ENCODE data around the gene FOXO1.
"Not testable (repeated sequence)": the region's sequence is repeated elsewhere in the genome, so short reads cannot be mapped to it uniquely, and the experiment has no call there.

The FOXO1 gene

DNA sequence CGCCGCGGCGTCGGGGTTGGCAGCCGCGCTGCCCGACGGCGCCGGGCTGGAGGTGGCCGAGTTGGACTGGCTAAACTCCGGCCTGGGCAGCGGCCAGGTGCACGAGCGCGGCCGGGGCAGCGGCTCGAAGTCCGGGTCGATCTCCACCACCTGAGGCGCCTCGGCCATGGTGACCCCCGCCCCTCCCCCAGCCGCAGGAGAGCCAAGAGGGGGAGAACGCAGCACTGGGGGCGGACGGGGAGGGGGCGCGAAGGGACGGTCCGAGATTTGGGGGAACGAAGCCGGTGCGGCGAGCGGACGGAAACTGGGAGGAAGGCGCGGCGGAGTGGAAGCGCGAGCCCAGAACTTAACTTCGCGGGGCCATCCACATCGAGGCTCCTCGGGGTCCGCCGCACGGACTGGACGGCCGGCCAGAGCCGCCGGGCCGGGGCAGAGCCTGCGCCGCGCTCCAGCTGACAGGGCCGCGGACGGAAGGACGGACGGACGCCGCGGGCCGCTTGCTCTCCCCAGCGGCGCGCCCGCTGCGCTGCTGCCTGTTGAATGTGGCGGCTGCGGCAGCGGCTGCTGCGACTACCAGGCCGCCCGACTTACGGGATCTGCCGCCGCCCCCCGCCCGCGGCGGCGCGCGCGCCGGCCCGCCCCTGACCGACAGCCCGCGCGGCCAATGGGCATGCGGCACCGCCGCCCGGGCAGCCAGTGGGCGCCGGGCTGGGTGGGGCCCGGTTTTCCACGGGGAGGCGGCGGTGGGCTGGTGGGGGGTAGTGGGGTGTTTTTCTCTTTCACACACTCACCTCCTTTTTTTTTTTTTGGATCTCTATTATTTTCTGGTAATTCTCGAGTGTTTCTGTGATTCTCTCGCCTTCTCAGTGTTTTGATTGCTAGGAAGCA lies at the start of gene FOXO1:
Gene FOXO1, minus strand, starts transcription at position 597 of the 888 bp plus-strand sequence. Its CDS starts 429 bp downstream, at position 168.
- peak; percentile 45 for DNase-seq

DNA sequence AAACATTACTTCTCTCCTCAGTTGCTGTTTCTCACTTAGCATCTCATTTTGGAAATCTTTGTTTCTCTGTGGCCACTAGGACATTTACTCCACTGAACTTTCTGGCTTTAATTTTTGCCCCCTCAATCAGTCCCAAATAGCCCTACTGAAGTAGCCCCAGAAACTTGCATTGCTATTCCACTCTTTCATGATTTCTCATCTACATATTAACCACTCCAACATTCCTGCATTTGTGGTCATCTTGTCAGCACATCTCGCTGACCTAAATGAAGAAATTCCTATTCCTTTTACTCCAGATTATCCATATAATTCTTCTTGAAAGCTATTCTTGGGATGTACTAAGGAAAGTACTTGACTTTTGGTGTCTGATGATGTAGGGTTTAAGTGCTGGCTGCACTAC lies 48.0 kb upstream of the FOXO1 start:
- DNase-seq, result not testable (repeated sequence)

DNA sequence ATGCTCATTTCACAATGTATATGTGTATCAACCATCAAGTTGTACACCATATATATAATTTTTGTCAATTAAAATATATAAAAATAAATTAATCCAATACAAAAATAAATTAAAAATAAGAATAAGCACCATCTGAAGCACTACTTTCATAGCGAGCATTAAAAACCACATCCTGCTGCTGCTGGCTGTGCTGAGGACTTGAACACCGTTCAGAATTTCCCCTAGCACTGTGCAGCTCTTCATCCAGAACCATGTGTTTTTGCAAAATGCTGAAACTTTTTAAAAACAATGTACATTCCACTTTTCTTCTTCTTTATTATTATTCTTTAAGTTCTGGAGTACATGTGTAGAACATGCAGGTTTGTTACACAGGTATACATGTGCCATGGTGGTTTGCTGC lies 40.0 kb upstream of the FOXO1 start:
- DNase-seq, result no peak

DNA sequence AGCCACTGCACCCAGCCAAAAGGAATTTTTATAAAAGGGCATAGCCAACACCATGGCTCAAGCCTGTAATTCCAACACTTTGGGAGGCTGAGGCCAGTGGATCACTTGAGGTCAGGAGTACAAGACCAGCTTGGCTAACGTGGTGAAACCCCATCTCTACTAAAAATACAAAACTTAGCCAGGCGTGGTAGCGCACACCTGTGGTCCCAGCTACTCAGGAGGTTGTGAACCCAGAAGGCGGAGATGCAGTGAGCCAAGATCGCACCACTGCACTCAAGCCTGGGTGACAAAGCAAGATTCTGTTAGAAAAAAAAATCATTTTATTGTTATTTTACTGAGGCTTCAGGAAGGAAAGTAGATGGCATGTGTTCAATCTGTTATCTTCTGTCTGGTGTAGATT lies 31.3 kb upstream of the FOXO1 start:
- no peak for DNase-seq

DNA sequence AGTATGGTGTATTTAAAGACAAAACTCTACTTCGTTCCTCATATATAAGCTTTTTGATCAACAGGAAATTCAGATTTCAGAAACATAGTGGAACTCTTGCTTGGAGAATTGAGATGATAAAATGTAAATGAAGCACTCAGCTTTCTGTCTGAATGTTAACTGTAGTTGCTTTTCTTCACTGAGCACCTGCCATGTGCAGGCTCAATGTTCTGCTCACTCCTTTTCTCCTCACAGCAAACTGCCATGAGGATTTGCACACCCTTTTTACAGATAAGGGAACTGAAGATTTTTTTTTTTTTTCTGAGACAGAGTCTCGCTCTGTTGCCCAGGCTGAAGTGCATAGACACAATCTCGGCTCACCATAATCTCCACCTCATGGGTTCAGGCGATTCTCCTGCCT lies 28.0 kb upstream of the FOXO1 start:
- DNase-seq, result no peak

DNA sequence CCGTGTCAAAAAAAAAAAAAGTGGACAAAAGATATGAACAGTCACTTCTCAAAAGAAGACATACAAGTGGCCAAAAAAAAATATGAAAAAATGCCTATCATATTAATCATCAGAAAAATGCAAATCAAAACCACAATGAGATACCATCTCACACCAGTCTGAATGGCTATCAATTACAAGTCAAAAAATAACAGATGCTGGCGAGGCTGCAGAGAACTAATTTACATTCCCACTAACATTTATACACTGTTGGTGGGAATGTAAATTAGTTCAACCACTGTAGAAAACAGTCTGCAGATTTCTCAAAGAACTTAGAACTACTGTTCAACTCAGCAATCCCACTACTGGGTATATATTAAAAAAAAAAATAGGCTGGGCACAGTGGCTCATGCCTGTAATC lies 26.5 kb upstream of the FOXO1 start:
- no peak for DNase-seq

DNA sequence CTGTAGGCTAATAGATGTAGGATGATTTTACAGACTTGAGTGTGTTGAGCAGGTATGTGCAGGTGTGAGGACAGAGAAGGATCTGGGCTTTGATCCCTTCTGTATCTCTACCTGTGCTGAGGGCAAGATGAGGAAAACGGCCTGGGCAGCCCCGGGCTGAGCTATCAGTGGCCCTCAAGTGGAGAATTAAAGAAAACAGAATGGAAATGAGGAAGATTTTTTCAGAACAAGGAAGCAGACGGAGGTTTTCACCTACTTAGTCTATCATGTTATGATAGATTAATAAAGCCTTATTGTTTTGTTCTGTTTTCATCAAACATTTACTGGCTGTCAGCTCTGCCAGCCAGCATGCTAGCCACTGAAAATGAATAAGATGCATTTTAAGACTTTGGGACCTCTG lies 22.3 kb upstream of the FOXO1 start:
- DNase-seq, result no peak

DNA sequence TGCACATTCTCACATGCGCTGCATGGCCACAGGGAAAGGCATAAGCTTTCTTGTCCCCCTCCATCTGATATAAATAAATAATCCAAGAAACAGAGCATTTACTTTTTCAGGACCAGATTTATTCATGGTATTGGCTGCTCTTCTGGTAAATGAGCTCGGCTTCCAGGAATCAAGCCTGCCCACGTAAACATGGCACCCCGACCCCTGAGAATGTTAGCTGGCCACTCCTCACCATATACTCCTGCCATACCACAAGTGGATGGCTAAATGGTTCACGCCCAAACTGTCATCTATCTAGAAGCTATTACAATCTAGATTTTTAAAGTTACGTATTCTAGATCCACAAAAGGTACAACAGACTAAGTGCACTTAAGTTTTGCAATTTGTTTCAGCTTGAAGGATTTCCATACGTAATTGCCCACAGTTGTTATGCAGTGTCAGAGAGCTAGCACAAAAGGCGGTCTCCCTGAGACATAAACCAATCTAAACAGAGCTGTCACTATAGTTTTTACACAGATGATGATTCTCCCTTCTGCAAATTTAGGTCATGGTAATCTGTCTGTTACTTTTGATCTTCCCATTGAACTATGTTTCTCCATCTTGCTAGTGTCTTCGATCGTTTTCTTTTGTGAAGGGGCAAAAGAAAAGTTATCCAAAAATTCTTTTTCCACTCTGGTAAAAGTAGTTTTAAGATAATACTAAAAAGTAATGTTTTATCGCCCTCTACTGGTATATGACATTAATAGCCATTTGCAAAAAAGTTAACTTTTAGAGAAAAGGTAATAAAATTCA lies 16.2 kb upstream of the FOXO1 start:
- DNase-seq, result peak; percentile 18

DNA sequence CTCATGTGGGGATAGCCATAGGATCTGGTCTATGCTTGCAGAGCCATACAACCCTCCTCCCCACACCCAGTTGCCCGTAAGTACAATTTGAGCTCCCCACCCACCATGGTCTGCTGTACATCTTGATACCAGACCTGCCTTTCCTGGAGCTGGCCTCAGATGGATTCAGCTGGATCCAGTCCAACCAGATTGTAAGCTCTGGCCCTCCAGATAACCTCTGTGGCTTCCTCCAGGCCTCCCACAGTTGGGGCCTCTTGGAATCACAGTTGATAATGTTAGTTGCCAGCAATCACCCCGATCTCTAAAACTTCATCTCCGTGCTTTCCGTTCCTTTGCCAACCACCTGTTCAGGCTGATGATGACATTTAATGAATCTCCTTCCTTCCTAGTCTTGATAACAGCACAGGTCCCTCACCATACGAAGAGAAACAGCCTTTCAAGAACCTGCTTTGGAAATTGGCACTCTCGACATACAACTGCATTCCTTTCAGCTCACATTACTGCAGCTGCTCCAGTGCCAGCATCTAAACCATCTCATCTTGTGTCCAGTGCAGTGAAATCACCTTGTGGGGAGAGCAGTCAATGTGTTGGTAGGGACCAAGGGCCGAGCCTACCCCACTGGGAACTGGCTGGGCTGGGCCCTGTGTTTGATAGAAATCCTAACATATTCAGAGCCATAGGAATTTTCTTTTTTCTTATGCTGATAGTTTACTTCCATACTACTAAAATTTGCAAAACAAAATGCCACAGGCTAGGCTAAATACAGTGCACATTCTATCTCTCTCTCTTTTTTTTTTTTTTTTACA lies 15.1 kb upstream of the FOXO1 start:
- DNase-seq, result no peak

DNA sequence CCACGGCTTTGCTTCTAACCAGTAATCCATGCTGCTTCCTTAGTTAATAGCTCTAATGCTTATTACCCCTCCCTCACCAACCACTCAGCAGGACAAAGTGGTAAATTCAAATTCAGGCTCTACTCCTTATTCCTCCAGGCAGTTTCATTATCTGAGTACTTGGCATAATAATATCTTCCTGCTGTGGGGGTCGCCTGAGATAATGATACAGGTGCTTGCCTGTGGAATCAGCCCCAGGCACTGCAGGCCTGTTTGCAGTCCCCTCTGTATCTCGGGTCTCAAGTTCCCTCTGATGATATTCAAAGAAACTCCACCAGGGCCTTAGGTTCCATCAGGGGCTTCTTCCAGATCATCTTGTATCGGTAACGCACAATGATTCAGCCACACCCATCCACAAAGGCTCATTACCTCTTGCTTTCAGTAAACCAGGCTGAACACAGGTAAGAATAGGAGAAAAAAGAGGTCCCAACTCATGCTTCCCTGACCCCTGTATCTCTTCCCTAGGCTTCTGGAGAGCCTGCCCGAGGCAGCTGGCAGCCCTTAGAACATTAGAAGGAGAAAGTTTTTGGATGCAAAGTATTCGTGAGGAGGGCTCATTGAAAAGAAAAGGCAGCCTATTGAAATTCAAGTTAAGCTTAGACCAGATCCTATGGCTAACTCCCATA lies 14.3 kb upstream of the FOXO1 start:
- no peak for DNase-seq

DNA sequence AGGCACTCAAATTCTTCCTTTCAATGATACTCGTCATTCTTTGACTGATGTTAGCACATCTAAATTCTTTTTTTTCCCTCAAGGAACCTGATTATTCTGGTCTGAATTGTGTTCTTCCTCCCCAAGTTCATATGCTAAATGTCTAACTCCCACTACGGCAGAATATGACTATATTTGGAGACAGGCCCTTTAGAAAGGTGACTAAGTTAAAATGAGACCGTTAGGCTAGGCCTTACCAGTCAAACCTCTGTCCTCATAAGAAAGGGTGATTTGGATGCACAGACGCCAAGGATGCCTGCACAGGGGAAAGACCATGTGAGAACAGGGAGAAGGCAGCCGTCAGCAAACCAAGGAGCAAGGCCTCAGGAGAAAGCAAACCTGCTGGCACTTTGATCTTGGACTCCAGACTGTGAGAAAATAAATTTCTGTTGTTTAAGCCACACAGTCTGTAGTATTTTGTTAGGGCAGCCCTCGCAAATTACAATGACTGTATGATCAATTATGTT lies 13.1 kb upstream of the FOXO1 start:
- no peak for DNase-seq

DNA sequence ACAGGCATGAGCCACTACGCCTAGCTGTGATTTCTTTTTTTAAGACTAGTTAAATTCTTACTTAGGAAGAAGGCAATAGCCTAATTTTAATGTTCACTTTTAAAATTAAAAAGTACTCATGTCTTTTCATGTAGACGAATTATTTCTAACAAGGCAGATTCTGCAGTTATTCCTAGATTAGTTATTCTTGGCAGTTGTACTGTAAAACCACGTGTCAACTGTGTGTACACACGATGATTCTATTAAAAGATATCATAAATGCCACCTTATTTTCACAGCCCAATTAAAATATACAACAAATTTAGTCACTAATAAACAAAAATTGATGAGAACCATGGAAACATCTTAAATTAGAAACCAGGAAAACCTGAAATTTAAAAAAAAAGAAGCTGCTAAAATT lies 10.6 kb upstream of the FOXO1 start:
- no peak for DNase-seq

DNA sequence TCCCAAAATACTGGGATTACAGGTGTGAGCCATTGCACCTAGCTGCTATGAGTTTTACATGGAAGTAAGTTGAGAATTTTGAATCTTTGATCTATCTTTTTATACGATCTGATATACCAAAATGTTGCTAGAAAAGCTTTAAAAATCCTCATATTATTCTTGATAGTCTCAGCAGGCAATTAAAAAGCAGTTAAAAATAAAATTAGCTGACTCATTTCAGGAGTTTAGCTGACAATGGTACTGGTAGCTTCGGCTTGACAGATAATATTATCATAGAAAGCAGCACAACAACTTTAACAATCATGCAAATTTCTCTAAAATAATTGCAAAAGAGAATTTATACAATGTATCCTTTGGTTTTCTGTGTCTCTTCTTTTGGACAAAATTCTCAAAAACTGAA lies 9.6 kb upstream of the FOXO1 start:
- no peak for DNase-seq

DNA sequence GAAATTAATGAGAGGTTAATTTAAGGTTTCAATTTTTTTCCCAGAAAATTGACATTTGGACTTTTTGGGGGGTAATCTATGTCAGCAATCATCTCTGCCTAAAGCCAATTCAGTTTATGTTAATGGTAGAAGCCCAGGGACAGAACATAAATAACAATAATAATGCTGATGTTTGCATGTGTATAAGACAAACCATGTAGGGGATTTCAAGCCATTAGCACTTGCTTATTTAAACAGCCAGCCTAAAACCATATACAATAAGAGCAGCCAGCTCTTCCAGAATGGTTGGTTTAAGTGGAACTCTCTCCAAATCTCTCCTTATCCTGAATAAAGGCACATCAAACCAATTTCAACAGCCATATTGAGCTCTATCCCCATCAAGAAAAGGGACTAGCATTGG lies 7.0 kb upstream of the FOXO1 start:
- DNase-seq, result no peak

DNA sequence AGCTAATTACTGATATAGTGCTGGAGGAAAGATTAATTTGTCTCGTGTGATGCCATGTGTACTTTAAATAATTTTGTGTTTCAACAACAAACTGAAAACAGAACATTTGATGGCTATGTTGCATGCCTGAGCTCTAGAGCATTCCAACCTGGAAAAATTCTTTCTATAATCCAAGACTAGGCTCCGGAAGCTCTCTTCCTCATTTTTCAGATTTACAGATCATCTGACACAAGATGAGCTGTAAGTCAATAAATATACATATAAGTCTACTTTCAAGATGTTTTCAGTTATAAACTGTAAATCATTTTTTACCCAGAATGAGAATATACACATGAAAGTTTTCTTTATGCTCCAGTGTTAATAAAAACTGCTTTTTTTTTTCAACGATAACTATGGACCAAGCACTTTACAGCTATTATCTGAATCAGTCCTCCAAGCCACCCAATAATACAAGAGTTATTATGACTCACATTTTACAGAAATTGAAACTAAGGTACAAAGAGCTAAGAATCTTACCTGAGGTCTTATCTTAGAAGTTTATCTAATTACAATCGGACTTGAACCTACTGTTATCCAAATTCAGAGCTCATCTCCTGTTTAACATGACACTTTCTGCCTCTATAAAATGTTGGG lies 6.4 kb upstream of the FOXO1 start:
- DNase-seq, result no peak

DNA sequence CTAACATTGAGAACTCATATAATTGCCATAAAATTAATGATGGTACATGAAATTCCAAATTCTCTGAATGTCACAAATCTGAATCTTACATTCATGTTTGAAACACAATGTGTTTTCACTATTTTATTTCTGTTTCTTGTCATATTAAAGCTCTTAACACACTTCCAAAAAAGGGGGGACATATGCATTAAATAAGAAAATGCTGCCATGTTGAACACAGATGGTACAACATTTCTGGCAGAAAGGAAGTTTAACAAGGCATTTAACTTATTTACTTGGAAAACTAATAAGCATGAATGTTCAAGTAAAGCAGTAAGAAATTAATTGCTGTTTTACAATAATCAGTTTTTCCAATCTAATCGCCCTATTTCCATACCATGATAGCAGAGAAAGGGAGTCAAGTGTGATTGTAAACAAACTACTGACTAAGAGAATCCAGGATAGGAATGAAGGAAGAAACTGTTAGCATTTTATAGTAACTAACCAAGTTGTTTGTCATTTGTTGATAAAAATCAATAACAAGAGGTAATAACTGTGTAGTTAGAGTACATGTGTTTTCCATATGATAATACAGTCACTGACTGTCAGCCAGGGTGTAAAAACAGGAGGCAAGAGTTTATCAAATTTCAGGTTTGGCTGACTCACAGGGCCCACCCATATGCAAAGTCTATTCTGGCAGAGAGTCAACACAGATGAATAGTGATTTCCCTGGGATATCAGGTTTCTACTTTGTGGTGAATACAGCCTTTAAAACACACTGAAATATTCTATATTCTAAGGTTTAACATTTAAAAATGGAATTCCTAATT lies 5.7 kb upstream of the FOXO1 start:
- peak; percentile 71 for DNase-seq

DNA sequence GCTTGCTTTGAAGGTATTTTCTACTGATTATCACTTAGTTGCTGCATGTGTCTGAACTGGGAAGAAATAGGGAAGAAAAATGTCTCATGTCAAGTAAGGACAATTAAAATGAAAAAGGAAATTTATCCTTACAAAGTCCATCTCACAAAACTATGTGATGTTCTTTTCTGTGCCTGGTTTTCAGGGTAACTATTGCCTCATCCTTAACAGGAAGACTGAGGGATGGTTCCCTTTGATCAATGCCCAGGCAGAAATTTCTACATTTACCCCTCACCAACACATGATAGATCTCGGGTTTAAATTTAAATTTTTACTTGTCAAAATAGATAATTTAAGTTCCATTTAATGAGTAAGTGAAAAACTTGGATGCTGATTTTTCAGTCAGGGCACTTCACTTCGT lies 3.9 kb upstream of the FOXO1 start:
- no peak for DNase-seq

DNA sequence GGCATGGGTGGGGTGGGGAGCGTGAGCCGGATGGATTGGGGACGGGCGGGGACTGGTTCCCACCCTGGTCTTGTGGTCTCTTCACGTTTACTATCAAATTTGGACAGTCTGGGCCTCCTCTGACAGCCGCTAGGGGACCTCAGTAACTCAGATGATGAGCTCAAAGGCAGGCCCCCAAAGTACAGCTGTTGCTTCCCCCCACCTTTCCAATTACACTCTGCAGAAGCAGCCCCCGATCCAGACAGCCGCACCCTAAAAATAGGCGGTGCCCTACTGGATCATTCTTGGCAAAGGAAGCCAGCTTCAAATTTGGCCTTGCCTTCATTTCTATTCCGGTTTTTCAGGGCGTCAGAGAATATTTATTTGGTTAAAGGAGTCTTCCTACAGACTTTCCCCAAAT lies 1.9 kb upstream of the FOXO1 start:
- no peak for DNase-seq

DNA sequence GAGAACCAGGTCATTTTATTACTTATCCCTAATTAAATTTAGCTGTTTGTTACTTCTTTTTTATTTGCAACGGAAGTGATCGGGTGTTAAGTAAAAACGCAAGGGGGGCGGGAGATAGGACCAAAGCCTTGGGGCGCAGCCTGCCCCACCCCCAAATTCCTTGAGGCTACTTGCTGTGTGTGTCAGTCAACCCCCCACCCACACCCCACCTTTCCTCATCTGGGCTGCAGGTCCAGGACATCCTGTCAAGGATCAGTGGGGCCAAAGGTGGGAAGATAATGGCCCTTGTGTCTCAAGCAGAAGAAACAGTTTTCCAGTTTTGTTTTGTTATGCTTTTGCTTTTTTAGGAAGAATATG lies 1.2 kb upstream of the FOXO1 start:
- DNase-seq, result no peak

DNA sequence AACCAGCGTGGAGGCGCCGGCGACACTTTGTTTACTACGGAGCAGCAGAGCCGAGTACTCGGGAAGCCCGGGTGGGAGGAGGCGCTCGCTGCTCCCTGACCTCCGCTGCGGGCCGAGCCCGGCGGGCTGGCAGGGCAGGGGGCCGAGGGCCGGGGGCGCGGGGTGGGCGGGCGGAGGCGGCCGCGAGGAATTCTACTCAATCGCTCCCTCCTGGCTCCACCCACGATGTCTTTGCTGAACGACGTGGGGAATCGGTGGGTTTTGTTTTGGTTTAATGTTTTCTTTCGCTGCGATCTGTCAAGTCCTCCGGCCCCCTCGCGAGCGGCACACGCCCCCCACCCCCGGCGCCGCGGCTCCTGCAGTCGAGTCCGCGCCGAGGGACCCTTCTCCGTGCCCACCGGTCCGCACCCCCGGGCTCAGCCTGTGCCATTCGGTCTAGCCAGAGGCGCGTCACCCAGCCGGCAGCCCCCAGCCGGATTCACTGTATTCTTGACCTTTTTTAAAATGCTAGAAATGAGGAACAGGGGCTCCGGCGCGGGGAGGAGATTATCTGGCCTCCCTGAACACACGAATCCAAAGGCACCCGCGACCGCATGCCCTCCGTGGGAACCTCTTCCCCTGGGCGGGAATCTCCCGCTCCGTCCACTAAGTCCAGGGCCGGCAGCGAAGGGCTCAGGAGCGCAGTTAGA lies 636 bp upstream of the FOXO1 start:
- DNase-seq, result peak; percentile 40
